Nephron progenitor cell (in vitro differentiated cells): ENCODE results near the gene CCDC116.

Source experiments
- DNase-seq: peaks from one replicate; pipeline ENCODE4 v3.0.0; 2021
- H3K27ac Mint-ChIP-seq: 2 replicates; pipeline ENCODE4 v1.8.0; 2021; ENCODE audit warnings: mild to moderate bottlenecking, moderate library complexity, mixed read lengths
- H3K27me3 Mint-ChIP-seq: 2 replicates; pipeline ENCODE4 v1.8.0; 2021; ENCODE audit warnings: mild to moderate bottlenecking, low read depth, mixed read lengths; ENCODE audit not compliant: poor library complexity
- H3K36me3 Mint-ChIP-seq: 2 replicates; pipeline ENCODE4 v1.8.0; 2021; ENCODE audit warnings: low read depth, mixed read lengths
- H3K4me1 Mint-ChIP-seq: 2 replicates; pipeline ENCODE4 v1.8.0; 2021; ENCODE audit warnings: mixed read lengths
- H3K4me3 Mint-ChIP-seq: 2 replicates; pipeline ENCODE4 v1.8.0; 2021; ENCODE audit warnings: mild to moderate bottlenecking, moderate library complexity, mixed read lengths
- H3K9me3 Mint-ChIP-seq: 2 replicates; pipeline ENCODE4 v1.8.0; 2021; ENCODE audit warnings: mild to moderate bottlenecking, moderate library complexity, mixed read lengths
- CTCF ChIP-seq: fragments of 200-600 bp; sonication (generic); IDR thresholded peaks from 2 replicates; pipeline ENCODE4 v1.5.0; 2021; ENCODE audit warnings: antibody characterized with exemption

The CCDC116 gene

GRCh38 chr22:21598302-21598701, 34.3 kb upstream of the CCDC116 start:
- H3K36me3 Mint-ChIP-seq, result peaks cover 62% of the 10 kb centered on the region
- H3K27me3 Mint-ChIP-seq, result no peaks in the 10 kb centered on the region
- H3K27ac Mint-ChIP-seq, result no peak overlapping the region
- no peaks in the 10 kb centered on the region for H3K9me3 Mint-ChIP-seq
- no peak for TF ChIP-seq CTCF
- DNase-seq, result no peak
- peaks cover 4% of the 10 kb centered on the region for H3K4me1 Mint-ChIP-seq
- no peak overlapping the region for H3K4me3 Mint-ChIP-seq

GRCh38 chr22:21599053-21599893, 33.3 kb upstream of the CCDC116 start:
- peaks cover 4% of the 10 kb centered on the region for H3K4me1 Mint-ChIP-seq
- peak overlapping the region; percentile 34 for H3K27ac Mint-ChIP-seq
- DNase-seq, result no peak
- H3K9me3 Mint-ChIP-seq, result no peaks in the 10 kb centered on the region
- peaks cover 52% of the 10 kb centered on the region for H3K36me3 Mint-ChIP-seq
- no peaks in the 10 kb centered on the region for H3K27me3 Mint-ChIP-seq
- H3K4me3 Mint-ChIP-seq, result no peak overlapping the region
- no peak for TF ChIP-seq CTCF

GRCh38 chr22:21602579-21602978, 30.0 kb upstream of the CCDC116 start:
- H3K4me3 Mint-ChIP-seq, result no peak overlapping the region
- no peak for DNase-seq
- H3K27me3 Mint-ChIP-seq, result no peaks in the 10 kb centered on the region
- H3K27ac Mint-ChIP-seq, result no peak overlapping the region
- peaks cover 42% of the 10 kb centered on the region for H3K36me3 Mint-ChIP-seq
- no peak for TF ChIP-seq CTCF
- H3K4me1 Mint-ChIP-seq, result peaks cover 4% of the 10 kb centered on the region
- no peaks in the 10 kb centered on the region for H3K9me3 Mint-ChIP-seq

GRCh38 chr22:21603973-21604372, 28.6 kb upstream of the CCDC116 start:
- no peak overlapping the region for H3K4me3 Mint-ChIP-seq

GRCh38 chr22:21605887-21606564, 26.5 kb upstream of the CCDC116 start:
- Mint-ChIP-seq H3K4me1 (no peaks in the 10 kb centered on the region), H3K9me3 (no peaks in the 10 kb centered on the region)
- no peak for DNase-seq

More at GRCh38 chr22:21603973-21604372, 28.6 kb upstream of the CCDC116 start:
- H3K9me3 Mint-ChIP-seq, result no peaks in the 10 kb centered on the region
- H3K27me3 Mint-ChIP-seq, result no peaks in the 10 kb centered on the region
- no peak for TF ChIP-seq CTCF
- H3K36me3 Mint-ChIP-seq, result peaks cover 41% of the 10 kb centered on the region
- DNase-seq, result no peak
- peak overlapping the region; percentile 22 for H3K27ac Mint-ChIP-seq
- peaks cover 2% of the 10 kb centered on the region for H3K4me1 Mint-ChIP-seq

More at GRCh38 chr22:21605887-21606564, 26.5 kb upstream of the CCDC116 start:
- Mint-ChIP-seq H3K36me3 (peaks cover 43% of the 10 kb centered on the region), H3K4me3 (no peak overlapping the region), H3K27me3 (no peaks in the 10 kb centered on the region), H3K27ac (peak overlapping the region; percentile 57)
- no peak for TF ChIP-seq CTCF
